Endothelial cell of umbilical vein (primary cell): Measurements from ENCODE around the gene TMPRSS13. TPM values are rescaled to one million over a fixed set of nuclear protein-coding genes. Genes with fewer than 3 reads are reported as not detected.

Source experiments
- BruUV-seq: library from RNA; stranded (reverse); fragments of 400-500 nt; replicated peaks from 2 replicates; lab custom pipeline; 2021; lab: Mats Ljungman, UMichigan
- CTCF ChIA-PET: fragments of 300-600, 350-600 bp; sonication (Branson Sonifier 250); formaldehyde crosslinking; loops from one replicate; lab custom pipeline; 2021; ENCODE audit warnings: antibody characterized with exemption, inconsistent platforms; lab: Charles Lee
- POLR2A ChIA-PET: fragments of 300-600, 350-600 bp; sonication (Branson Sonifier 250); formaldehyde crosslinking; loops from one replicate; lab custom pipeline; 2021; ENCODE audit warnings: antibody characterized with exemption, inconsistent platforms; lab: Charles Lee
- DNase-seq: peaks from one replicate; pipeline ENCODE4 v3.0.0-alpha.2; 2011; ENCODE audit warnings: low read depth, low spot score
- FAIRE-seq: peaks from 2 replicates; lab custom pipeline; 2011; peaks lifted over from hg19 to GRCh38; lab: Jason Lieb, UNC
- H2AFZ ChIP-seq: 2 replicates; pipeline ENCODE4 v1.6.0; 2012; ENCODE audit warnings: low read depth, low read length, control low read depth, inconsistent platforms
- H3K27ac ChIP-seq: 2 replicates; pipeline ENCODE4 v1.5.1; 2011; ENCODE audit warnings: low read depth, mild to moderate bottlenecking, control low read depth, low read length, moderate library complexity; ENCODE audit not compliant: insufficient read depth
- H3K27me3 ChIP-seq, 2 experiments: 2 replicates each; pipeline versions ENCODE4 v1.6.0 to v1.6.1; 2011; ENCODE audit warnings: low read length in 2 of 2, mixed read lengths in 1 of 2; ENCODE audit not compliant: control insufficient read depth in 2 of 2, insufficient read depth in 2 of 2
- H3K36me3 ChIP-seq, 2 experiments: 2 replicates in 1 of 2; 3 replicates in 1 of 2; pipeline ENCODE4 v1.5.1; 2011; ENCODE audit warnings: low read length in 2 of 2, mild to moderate bottlenecking in 1 of 2, moderate library complexity in 1 of 2; ENCODE audit not compliant: control insufficient read depth in 2 of 2, insufficient read depth in 2 of 2; ENCODE audit errors: extremely low read depth in 1 of 2
- H3K4me1 ChIP-seq: 3 replicates; pipeline ENCODE4 v1.5.1; 2011; ENCODE audit warnings: mild to moderate bottlenecking, low read length; ENCODE audit not compliant: control insufficient read depth, insufficient read depth; ENCODE audit errors: extremely low read depth
- H3K4me2 ChIP-seq: 2 replicates; pipeline ENCODE4 v1.6.1; 2011; ENCODE audit warnings: low read length, control low read depth, mixed read lengths; ENCODE audit not compliant: insufficient read depth
- H3K4me3 ChIP-seq, 3 experiments: fragments of 200-600 bp in 1 of 3; sonication (generic), shearing (Covaris generic) in 1 of 3; replicated peaks in 1 of 3; 2 replicates each; pipeline ENCODE4 v1.5.1; 2011 to 2016; ENCODE audit warnings: control low read depth in 3 of 3, low read length in 3 of 3, mild to moderate bottlenecking in 2 of 3, inconsistent platforms in 1 of 3, low read depth in 1 of 3, moderate library complexity in 1 of 3; ENCODE audit not compliant: insufficient read depth in 1 of 3
- H3K79me2 ChIP-seq: 2 replicates; pipeline ENCODE4 v1.6.0; 2012; ENCODE audit warnings: low read length, inconsistent platforms; ENCODE audit not compliant: control insufficient read depth, insufficient read depth
- H3K9ac ChIP-seq: replicated peaks from 2 replicates; pipeline ENCODE3; 2011; ENCODE audit warnings: low read length, control low read depth; ENCODE audit not compliant: insufficient read depth; ENCODE audit errors: extremely low read depth
- H3K9me1 ChIP-seq: replicated peaks from 3 replicates; pipeline ENCODE4 v1.6.0; 2011; ENCODE audit warnings: mild to moderate bottlenecking, low read length; ENCODE audit not compliant: control insufficient read depth, insufficient read depth; ENCODE audit errors: extremely low read depth
- H3K9me3 ChIP-seq: replicated peaks from 2 replicates; pipeline ENCODE4 v1.5.1; 2012; ENCODE audit warnings: low read length, inconsistent platforms; ENCODE audit not compliant: control insufficient read depth, insufficient read depth
- H4K20me1 ChIP-seq: replicated peaks from 2 replicates; pipeline ENCODE3; 2011; ENCODE audit warnings: mild to moderate bottlenecking, low read length; ENCODE audit not compliant: control insufficient read depth, insufficient read depth; ENCODE audit errors: extremely low read depth
- CTCF ChIP-seq, 2 donors: IDR thresholded peaks; 1 replicate in 1 of 2; 2 replicates in 1 of 2; pipeline ENCODE4 v1.5.1; 2011; ENCODE audit warnings: low read length in 2 of 2, mild to moderate bottlenecking in 2 of 2, moderate library complexity in 2 of 2, control low read depth in 1 of 2, inconsistent platforms in 1 of 2, low read depth in 1 of 2; ENCODE audit not compliant: insufficient read depth in 1 of 2; ENCODE audit errors: extremely low read depth in 1 of 2
- EZH2 ChIP-seq: IDR thresholded peaks from 2 replicates; pipeline ENCODE4 v1.6.1; 2012; ENCODE audit warnings: borderline replicate concordance, low read depth, mild to moderate bottlenecking, moderate library complexity, low read length, inconsistent platforms; ENCODE audit not compliant: severe bottlenecking
- FOS ChIP-seq: IDR thresholded peaks from 2 replicates; pipeline ENCODE4 v1.6.1; 2011; ENCODE audit warnings: mild to moderate bottlenecking, low read length, moderate library complexity, borderline replicate concordance; ENCODE audit not compliant: insufficient read depth
- GATA2 ChIP-seq: IDR thresholded peaks from 2 replicates; pipeline ENCODE4 v1.7.0; 2011; ENCODE audit warnings: low read depth, mild to moderate bottlenecking, moderate library complexity, mixed read lengths, low read length; ENCODE audit not compliant: insufficient read length, insufficient read depth
- JUN ChIP-seq: IDR thresholded peaks from 2 replicates; pipeline ENCODE4 v1.6.1; 2011; ENCODE audit warnings: borderline replicate concordance, low read depth; ENCODE audit not compliant: insufficient read length, insufficient read depth
- MAX ChIP-seq: IDR thresholded peaks from 2 replicates; pipeline ENCODE4 v1.6.1; 2011; ENCODE audit not compliant: insufficient read depth, insufficient read length
- MYC ChIP-seq: IDR thresholded peaks from one replicate; pipeline ENCODE4 v1.6.1; 2011; ENCODE audit warnings: mild to moderate bottlenecking, low read depth, low read length
- POLR2A ChIP-seq: IDR thresholded peaks from 2 replicates; pipeline ENCODE4 v1.6.1; 2012; ENCODE audit warnings: low read depth, mild to moderate bottlenecking, control low read depth, low read length
- POLR2AphosphoS5 ChIP-seq: IDR thresholded peaks from 2 replicates; pipeline ENCODE4 v1.6.1; 2012; ENCODE audit warnings: low read depth, mild to moderate bottlenecking, control low read depth, low read length, moderate library complexity; ENCODE audit not compliant: insufficient read depth
- dilution Hi-C: fragments of 300-500 bp; cut with MboI; formaldehyde crosslinking; loops from one replicate; pipeline ENCODE4 v1.15.0; 2019; ENCODE audit warnings: low sequenced_read_pairs; ENCODE audit not compliant: extremely low pct_ligation_motif_present
- intact Hi-C: fragments of 100-400 bp; cut with micrococcal nuclease; formaldehyde crosslinking; loops from one replicate; pipeline ENCODE4 v1.10.0; 2022
- polyA plus RNA-seq, 4 experiments: library from polyadenylated mRNA; depleted of rRNA in 3 of 4; stranded (reverse) in 3 of 4; unstranded in 1 of 4; fragments of >200 nt; gene quantifications; 2 replicates each; pipeline versions ENCODE4 v1.2.1 to v1.2.3, GENCODE V29; 2011 to 2012; ENCODE audit warnings: missing spikeins in 1 of 4
- total RNA-seq: library from RNA; stranded (reverse); gene quantifications from 2 replicates; pipeline ENCODE4 v1.2.3, GENCODE V29; 2021

The TMPRSS13 gene
- total and polyA plus RNA-seq, 2 donors (not counting 3 experiments of a cell fraction or from before 2014, with no cell fraction given) = 0.22 to 0.46 TPM

GRCh38 chr11:117921456-117921855, 7.7 kb downstream of the TMPRSS13 start:
- Histone ChIP-seq H3K9me1 (no peaks in the 10 kb centered on the region), H3K27me3 (no peaks in the 10 kb centered on the region), H3K27ac (no peak overlapping the region), H3K9ac (no peak overlapping the region), H3K9me3 (no peaks in the 10 kb centered on the region), H3K4me1 (no peaks in the 10 kb centered on the region), H3K36me3 (no peaks in the 10 kb centered on the region), H2AFZ (no peak overlapping the region), H3K4me3 (no peak overlapping the region), H3K4me2 (no peak overlapping the region), H4K20me1 (no peaks in the 10 kb centered on the region), H3K79me2 (no peaks in the 10 kb centered on the region)
- ChIA-PET CTCF (interaction anchor here (1.0 to 2.9 kb wide), 4 partner anchors 14 to 25 kb away, joined by 3 to 16 read pairs (median 4); no protein-coding TSS in a partner anchor), POLR2A (no interaction called here)
- no TSS peak for BruUV-seq
- TF ChIP-seq POLR2A = no peak
- no peak for TF ChIP-seq MYC
- no peak for TF ChIP-seq JUN
- no peak for TF ChIP-seq POLR2AphosphoS5
- no peak for TF ChIP-seq FOS
- no peak for TF ChIP-seq EZH2
- TF ChIP-seq MAX = no peak
- TF ChIP-seq GATA2 = no peak
- no peak for TF ChIP-seq CTCF (IDR thresholded peaks at IDR 0.05; ENCODE audit: extremely low read depth in 1 of 2, insufficient read depth in 1 of 2, low read depth in 1 of 2, low read length in 2 of 2)
- dilution Hi-C loops = no loop called here
- FAIRE-seq (no peak), DNase-seq (no peak)
- intact Hi-C loops = no loop called here
